Measurements from ENCODE around the gene GCN1. TPM values are rescaled to one million over a fixed set of nuclear protein-coding genes. Genes with fewer than 3 reads are reported as not detected.
"Not testable (repeated sequence)": the region's sequence is repeated elsewhere in the genome, so short reads cannot be mapped to it uniquely, and the experiment has no call there.

Gene GCN1
- polyA plus RNA-seq, 1 donor (not counting 4 experiments of a cell fraction or from before 2014, with no cell fraction given): 34.1 TPM

GRCh38 chr12:120213758-120214157 lies 19.2 kb upstream of the GCN1 start:
- Histone ChIP-seq H3K9me1 (ENCODE audit: control insufficient read depth, extremely low read depth, insufficient read depth, low read length) (no peaks in the 10 kb centered on the region), H4K20me1 (ENCODE audit: control insufficient read depth, extremely low read depth, insufficient read depth, low read length) (no peaks in the 10 kb centered on the region), H3K4me3 (ENCODE audit: control insufficient read depth in 2 of 3, extremely low read depth in 1 of 3, insufficient read depth in 2 of 3, low read depth in 1 of 3, low read length in 3 of 3) (no peak overlapping the region), H3K36me3 (ENCODE audit: control insufficient read depth in 2 of 2, extremely low read depth in 1 of 2, insufficient read depth in 2 of 2, low read length in 2 of 2) (peaks cover 49 to 53% of the 10 kb centered on the region in 2 experiments), H3K4me1 (ENCODE audit: control insufficient read depth, extremely low read depth, insufficient read depth, low read length) (peaks cover 21% of the 10 kb centered on the region), H3K27ac (ENCODE audit: control insufficient read depth, insufficient read depth, low read length) (no peak overlapping the region), H3K9ac (ENCODE audit: control insufficient read depth, extremely low read depth, insufficient read depth, low read length) (no peak overlapping the region), H3K79me2 (ENCODE audit: control insufficient read depth, insufficient read depth, low read length) (peaks cover 24% of the 10 kb centered on the region), H3K9me3 (ENCODE audit: control insufficient read depth, low read depth, low read length) (no peaks in the 10 kb centered on the region), H3K27me3 (ENCODE audit: control insufficient read depth, extremely low read depth, insufficient read depth, low read length) (no peaks in the 10 kb centered on the region), H3K4me2 (ENCODE audit: control insufficient read depth, extremely low read depth, insufficient read depth, low read depth, low read length) (no peak overlapping the region), H2AFZ (ENCODE audit: control insufficient read depth, low read length) (no peak overlapping the region)
- FAIRE-seq (no peak), DNase-seq (ENCODE audit: low read depth, low spot score) (no peak)
- TF ChIP-seq CTCF (optimal IDR thresholded peaks at IDR 0.05 in 1 of 3, IDR thresholded peaks at IDR 0.05 in 1 of 3, conservative IDR thresholded peaks at IDR 0.05 in 1 of 3; ENCODE audit: extremely low read depth in 1 of 3, insufficient read depth in 2 of 3, low read length in 3 of 3): no peak
- no peak for TF ChIP-seq EZH2 (IDR thresholded peaks at IDR 0.05; ENCODE audit: low read length)
- dilution Hi-C loops (cut with MboI; ENCODE audit: extremely low pct_ligation_motif_present, low sequenced_read_pairs): no loop called here

- H4K20me1 ChIP-seq (ENCODE audit: control insufficient read depth, extremely low read depth, insufficient read depth, low read length); H3K9me1 ChIP-seq (ENCODE audit: control insufficient read depth, extremely low read depth, insufficient read depth, low read length); H3K4me2 ChIP-seq (ENCODE audit: control insufficient read depth, extremely low read depth, insufficient read depth, low read depth, low read length); H3K4me3 ChIP-seq (ENCODE audit: control insufficient read depth in 2 of 3, extremely low read depth in 1 of 3, insufficient read depth in 2 of 3, low read depth in 1 of 3, low read length in 3 of 3); H2AFZ ChIP-seq (ENCODE audit: control insufficient read depth, low read length); H3K9ac ChIP-seq (ENCODE audit: control insufficient read depth, extremely low read depth, insufficient read depth, low read length); H3K27me3 ChIP-seq (ENCODE audit: control insufficient read depth, extremely low read depth, insufficient read depth, low read length); dilution Hi-C loops (cut with MboI; ENCODE audit: extremely low pct_ligation_motif_present, low sequenced_read_pairs); FAIRE-seq; DNase-seq (ENCODE audit: low read depth, low spot score); H3K27ac ChIP-seq (ENCODE audit: control insufficient read depth, insufficient read depth, low read length); H3K9me3 ChIP-seq (ENCODE audit: control insufficient read depth, low read depth, low read length): not testable (repeated sequence)
- Histone ChIP-seq H3K4me1 (ENCODE audit: control insufficient read depth, extremely low read depth, insufficient read depth, low read length) (peaks cover 21% of the 10 kb centered on the region), H3K36me3 (ENCODE audit: control insufficient read depth in 2 of 2, extremely low read depth in 1 of 2, insufficient read depth in 2 of 2, low read length in 2 of 2) (peaks cover 49% of the 10 kb centered on the region in 2 experiments), H3K79me2 (ENCODE audit: control insufficient read depth, insufficient read depth, low read length) (peaks cover 22% of the 10 kb centered on the region)
These were observed 18.7 kb upstream of the GCN1 start for GRCh38 chr12:120213182-120213581.

GRCh38 chr12:120212301-120212700 lies 17.8 kb upstream of the GCN1 start:
- no peaks in the 10 kb centered on the region for H3K9me1 ChIP-seq (ENCODE audit: control insufficient read depth, extremely low read depth, insufficient read depth, low read length)
- peaks cover 21% of the 10 kb centered on the region for H3K4me1 ChIP-seq (ENCODE audit: control insufficient read depth, extremely low read depth, insufficient read depth, low read length)
- no peaks in the 10 kb centered on the region for H3K27me3 ChIP-seq (ENCODE audit: control insufficient read depth, extremely low read depth, insufficient read depth, low read length)
- no peak overlapping the region for H3K4me3 ChIP-seq (ENCODE audit: control insufficient read depth in 2 of 3, extremely low read depth in 1 of 3, insufficient read depth in 2 of 3, low read depth in 1 of 3, low read length in 3 of 3)
- no peak overlapping the region for H3K4me2 ChIP-seq (ENCODE audit: control insufficient read depth, extremely low read depth, insufficient read depth, low read depth, low read length)
- H3K9ac ChIP-seq (ENCODE audit: control insufficient read depth, extremely low read depth, insufficient read depth, low read length): no peak overlapping the region
- H4K20me1 ChIP-seq (ENCODE audit: control insufficient read depth, extremely low read depth, insufficient read depth, low read length): no peaks in the 10 kb centered on the region
- dilution Hi-C loops (cut with MboI; ENCODE audit: extremely low pct_ligation_motif_present, low sequenced_read_pairs): no loop called here
- peaks cover 48% of the 10 kb centered on the region in 2 experiments for H3K36me3 ChIP-seq (ENCODE audit: control insufficient read depth in 2 of 2, extremely low read depth in 1 of 2, insufficient read depth in 2 of 2, low read length in 2 of 2)
- no peak overlapping the region for H3K27ac ChIP-seq (ENCODE audit: control insufficient read depth, insufficient read depth, low read length)
- H3K79me2 ChIP-seq (ENCODE audit: control insufficient read depth, insufficient read depth, low read length): peaks cover 22% of the 10 kb centered on the region
- H3K9me3 ChIP-seq (ENCODE audit: control insufficient read depth, low read depth, low read length): no peaks in the 10 kb centered on the region
- DNase-seq (ENCODE audit: low read depth, low spot score) (no peak), FAIRE-seq (no peak)
- no peak overlapping the region for H2AFZ ChIP-seq (ENCODE audit: control insufficient read depth, low read length)
- TF ChIP-seq CTCF (optimal IDR thresholded peaks at IDR 0.05 in 1 of 3, IDR thresholded peaks at IDR 0.05 in 1 of 3, conservative IDR thresholded peaks at IDR 0.05 in 1 of 3; ENCODE audit: extremely low read depth in 1 of 3, insufficient read depth in 2 of 3, low read length in 3 of 3) (no peak), EZH2 (IDR thresholded peaks at IDR 0.05; ENCODE audit: low read length) (no peak)
